ENCODE data around the gene ATP10A.

The ATP10A gene

GRCh38 chr15:25635191-25635590 lies 227.9 kb downstream of the ATP10A start:
- TF ChIP-seq EZH2 (optimal IDR thresholded peaks at IDR 0.05; ENCODE audit: low read depth, low read length) (no peak), EZH2phosphoT487 (IDR thresholded peaks at IDR 0.05; ENCODE audit: low read length) (no peak)
- TF ChIP-seq, protein P1, sequence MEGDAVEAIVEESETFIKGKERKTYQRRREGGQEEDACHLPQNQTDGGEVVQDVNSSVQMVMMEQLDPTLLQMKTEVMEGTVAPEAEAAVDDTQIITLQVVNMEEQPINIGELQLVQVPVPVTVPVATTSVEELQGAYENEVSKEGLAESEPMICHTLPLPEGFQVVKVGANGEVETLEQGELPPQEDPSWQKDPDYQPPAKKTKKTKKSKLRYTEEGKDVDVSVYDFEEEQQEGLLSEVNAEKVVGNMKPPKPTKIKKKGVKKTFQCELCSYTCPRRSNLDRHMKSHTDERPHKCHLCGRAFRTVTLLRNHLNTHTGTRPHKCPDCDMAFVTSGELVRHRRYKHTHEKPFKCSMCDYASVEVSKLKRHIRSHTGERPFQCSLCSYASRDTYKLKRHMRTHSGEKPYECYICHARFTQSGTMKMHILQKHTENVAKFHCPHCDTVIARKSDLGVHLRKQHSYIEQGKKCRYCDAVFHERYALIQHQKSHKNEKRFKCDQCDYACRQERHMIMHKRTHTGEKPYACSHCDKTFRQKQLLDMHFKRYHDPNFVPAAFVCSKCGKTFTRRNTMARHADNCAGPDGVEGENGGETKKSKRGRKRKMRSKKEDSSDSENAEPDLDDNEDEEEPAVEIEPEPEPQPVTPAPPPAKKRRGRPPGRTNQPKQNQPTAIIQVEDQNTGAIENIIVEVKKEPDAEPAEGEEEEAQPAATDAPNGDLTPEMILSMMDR (IDR thresholded peaks at IDR 0.05; ENCODE audit: low read length) = no peak
- no peaks in the 10 kb centered on the region for H3K79me2 ChIP-seq (ENCODE audit: low read length)
- H3K27ac ChIP-seq (ENCODE audit: low read length) = no peak overlapping the region
- no peaks in the 10 kb centered on the region for H4K20me1 ChIP-seq (ENCODE audit: insufficient read depth, low read length)
- H3K9me3 ChIP-seq (replicated peaks; ENCODE audit: insufficient read depth, low read length) = no peaks in the 10 kb centered on the region
- no peak overlapping the region for H3K4me3 ChIP-seq (ENCODE audit: low read length)
- no peak for DNase-seq
- H3F3A ChIP-seq (ENCODE audit: insufficient read depth, low read length) = no peaks in the 10 kb centered on the region
- H2AFZ ChIP-seq (ENCODE audit: low read length) = no peak overlapping the region
- H3K9me2 ChIP-seq (replicated peaks; ENCODE audit: insufficient read depth, low read length) = no peaks in the 10 kb centered on the region
- H3K36me3 ChIP-seq (replicated peaks; ENCODE audit: insufficient read depth, low read length) = no peaks in the 10 kb centered on the region
- H3K9ac ChIP-seq (ENCODE audit: low read length) = no peak overlapping the region
- no peaks in the 10 kb centered on the region for H3K27me3 ChIP-seq (replicated peaks; ENCODE audit: insufficient read depth, low read length)
- no peak overlapping the region for H3K4me2 ChIP-seq (ENCODE audit: low read depth, low read length)
- no peaks in the 10 kb centered on the region for H3K4me1 ChIP-seq (ENCODE audit: low read length)

GRCh38 chr15:25633862-25634261 lies 229.3 kb downstream of the ATP10A start:
- Histone ChIP-seq H3K36me3 (replicated peaks; ENCODE audit: insufficient read depth, low read length) (no peaks in the 10 kb centered on the region), H3K9ac (ENCODE audit: low read length) (no peak overlapping the region), H3K4me2 (ENCODE audit: low read depth, low read length) (no peak overlapping the region), H3K79me2 (ENCODE audit: low read length) (no peaks in the 10 kb centered on the region), H3K27me3 (replicated peaks; ENCODE audit: insufficient read depth, low read length) (no peaks in the 10 kb centered on the region), H3K27ac (ENCODE audit: low read length) (no peak overlapping the region), H4K20me1 (ENCODE audit: insufficient read depth, low read length) (no peaks in the 10 kb centered on the region), H3K4me3 (ENCODE audit: low read length) (no peak overlapping the region), H2AFZ (ENCODE audit: low read length) (no peak overlapping the region), H3K9me3 (replicated peaks; ENCODE audit: insufficient read depth, low read length) (no peaks in the 10 kb centered on the region), H3K9me2 (replicated peaks; ENCODE audit: insufficient read depth, low read length) (no peaks in the 10 kb centered on the region), H3K4me1 (ENCODE audit: low read length) (no peaks in the 10 kb centered on the region), H3F3A (ENCODE audit: insufficient read depth, low read length) (no peaks in the 10 kb centered on the region)
- TF ChIP-seq EZH2 (optimal IDR thresholded peaks at IDR 0.05; ENCODE audit: low read depth, low read length) (no peak), EZH2phosphoT487 (IDR thresholded peaks at IDR 0.05; ENCODE audit: low read length) (no peak)
- TF ChIP-seq, protein P1 (IDR thresholded peaks at IDR 0.05; ENCODE audit: low read length) = no peak
- no peak for DNase-seq

- DNase-seq = no peak
- no peak for TF ChIP-seq EZH2 (optimal IDR thresholded peaks at IDR 0.05; ENCODE audit: low read depth, low read length)
- TF ChIP-seq EZH2phosphoT487 (IDR thresholded peaks at IDR 0.05; ENCODE audit: low read length) = no peak
- TF ChIP-seq, protein P1 (IDR thresholded peaks at IDR 0.05; ENCODE audit: low read length) = no peak
- Histone ChIP-seq H2AFZ (ENCODE audit: low read length) (no peak overlapping the region), H3K9me2 (replicated peaks; ENCODE audit: insufficient read depth, low read length) (no peaks in the 10 kb centered on the region), H3K4me1 (ENCODE audit: low read length) (no peaks in the 10 kb centered on the region), H3F3A (ENCODE audit: insufficient read depth, low read length) (no peaks in the 10 kb centered on the region), H3K27ac (ENCODE audit: low read length) (no peak overlapping the region), H3K4me3 (ENCODE audit: low read length) (no peak overlapping the region), H3K9me3 (replicated peaks; ENCODE audit: insufficient read depth, low read length) (no peaks in the 10 kb centered on the region), H3K27me3 (replicated peaks; ENCODE audit: insufficient read depth, low read length) (no peaks in the 10 kb centered on the region), H3K36me3 (replicated peaks; ENCODE audit: insufficient read depth, low read length) (no peaks in the 10 kb centered on the region), H3K9ac (ENCODE audit: low read length) (no peak overlapping the region), H3K79me2 (ENCODE audit: low read length) (no peaks in the 10 kb centered on the region), H4K20me1 (ENCODE audit: insufficient read depth, low read length) (no peaks in the 10 kb centered on the region), H3K4me2 (ENCODE audit: low read depth, low read length) (no peak overlapping the region)
These were observed 231.2 kb downstream of the ATP10A start for GRCh38 chr15:25631971-25632370.

Data from MM.1S (cell line).